K562 (cell line): ENCODE data around the gene HOXB3. TPM values are rescaled to one million over a fixed set of nuclear protein-coding genes. Genes with fewer than 3 reads are reported as not detected.

Experiments
- ARHGAP35 ChIP-seq: fragments of 450-650 bp; IDR thresholded peaks from 2 replicates; pipeline ENCODE4 v1.6.1; 2018; ENCODE audit not compliant: partially characterized antibody
- ATF4 ChIP-seq: fragments of 450-650 bp; formaldehyde crosslinking; IDR thresholded peaks from 2 replicates; pipeline ENCODE4 v1.4.0; 2022; ENCODE audit warnings: mild to moderate bottlenecking, moderate library complexity
- FOXA3 ChIP-seq, 2 experiments: fragments of 450-650 bp in 1 of 2; sonication (generic) in 1 of 2; formaldehyde crosslinking; IDR thresholded peaks in 1 of 2; conservative IDR thresholded peaks in 1 of 2; 2 replicates each; pipeline versions ENCODE4 v1.4.0 to v1.8.0; 2020 to 2022; ENCODE audit warnings: mild to moderate bottlenecking in 2 of 2, missing genetic modification reagents in 1 of 2
- MLLT1 ChIP-seq, 2 experiments: fragments of 450-650 bp; IDR thresholded peaks; 2 replicates each; pipeline ENCODE4 v1.6.1; 2016
- NFIC ChIP-seq: fragments of 450-650 bp; IDR thresholded peaks from 2 replicates; pipeline ENCODE4 v1.6.1; 2017; ENCODE audit warnings: mild to moderate bottlenecking, inconsistent platforms
- PTRF ChIP-seq: fragments of 450-650 bp; IDR thresholded peaks from 2 replicates; pipeline ENCODE4 v1.6.1; 2016; ENCODE audit warnings: mild to moderate bottlenecking, missing genetic modification characterization, missing compliant biosample characterization
- ZNF212 ChIP-seq: fragments of 450-650 bp; formaldehyde crosslinking; IDR thresholded peaks from 2 replicates; pipeline ENCODE4 v1.4.0; 2020; ENCODE audit warnings: mild to moderate bottlenecking
- ZNF592 ChIP-seq: fragments of 450-650 bp; IDR thresholded peaks from 2 replicates; pipeline ENCODE4 v1.6.1; 2017; ENCODE audit warnings: antibody characterized with exemption, mild to moderate bottlenecking
- ZZZ3 ChIP-seq: fragments of 450-650 bp; IDR thresholded peaks from 2 replicates; pipeline ENCODE4 v1.6.1; 2016; ENCODE audit warnings: antibody characterized with exemption, mild to moderate bottlenecking, moderate library complexity
- polyA plus RNA-seq, 8 experiments: library from polyadenylated mRNA; depleted of rRNA in 4 of 8; stranded (reverse) in 5 of 8; unstranded in 3 of 8; fragments of >200 nt; fragmentation: Nextera tagmentation in 2 of 8; fragmentation: Illumina TruSeq in 1 of 8; extraction: Ambion mirVana in 2 of 8; extraction: Trizol in 1 of 8; gene quantifications; 2 replicates each; pipeline versions ENCODE4 v1.2.1 to v1.2.3, GENCODE V29; 2011 to 2014; ENCODE audit warnings: inconsistent platforms in 1 of 8, missing spikeins in 1 of 8
- total RNA-seq, 7 experiments: library from RNA; depleted of rRNA in 6 of 7; stranded (reverse); fragments of >200 nt in 6 of 7; fragmentation: Illumina TruSeq in 2 of 7; extraction: Trizol in 2 of 7; gene quantifications; 2 replicates each; pipeline versions ENCODE4 v1.2.1 to v1.2.3, GENCODE V29; 2011 to 2021; ENCODE audit warnings: low replicate concordance in 1 of 7
- TF ChIP-seq, protein P1 (sequence below): fragments of 200-600 bp; sonication (generic); IDR thresholded peaks from one replicate; pipeline ENCODE4 v1.6.1; 2012; ENCODE audit warnings: mild to moderate bottlenecking, low read depth, low read length, inconsistent platforms

Gene HOXB3
- total and polyA plus RNA-seq, 9 of the 15 experiments (the other 6 are each of a cell fraction or from before 2014, with no cell fraction given) = 2.4 to 41.3 (median 20.2) TPM

DNA sequence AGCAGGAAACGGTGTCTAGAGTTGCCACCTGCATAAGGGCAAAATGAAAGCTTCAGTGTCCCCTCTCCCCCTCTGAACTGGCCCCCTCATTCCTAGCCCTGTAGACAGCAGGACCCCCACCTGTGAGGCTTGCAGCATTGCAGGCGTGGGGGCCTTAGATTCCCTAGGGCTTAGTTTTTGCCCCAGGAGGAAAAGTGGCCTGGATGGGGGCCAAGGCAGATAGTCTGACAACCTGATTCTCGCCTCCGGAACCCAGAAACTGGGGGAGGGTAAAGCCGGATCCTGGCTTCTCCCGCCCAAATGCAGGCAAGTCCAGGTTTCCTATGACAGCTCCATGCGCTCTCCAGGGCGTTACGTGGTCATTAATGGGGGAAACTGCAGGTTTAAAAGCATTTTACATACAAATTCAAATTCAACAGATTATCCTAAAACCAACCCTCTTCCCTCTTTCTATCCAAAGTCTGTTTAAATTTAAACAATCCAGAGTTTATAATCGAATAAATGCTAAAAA is 15.4 kb upstream of the HOXB3 start (continued):
- TF ChIP-seq ZNF592 (peak; percentile 23; the same call in 1 of the 2 replicates), PTRF (no peak), ZNF212 (CRISPR knock-in tag) (no peak), ARHGAP35 (no peak), NFIC (peak; percentile 76), ZZZ3 (no peak), MLLT1 (IDR thresholded peaks at IDR 0.05) (no peak), FOXA3 (CRISPR knock-in tag; conservative IDR thresholded peaks at IDR 0.05 in 1 of 2, IDR thresholded peaks at IDR 0.05 in 1 of 2) (no peak), ATF4 (CRISPR knock-in tag) (no peak)
- TF ChIP-seq, protein P1, sequence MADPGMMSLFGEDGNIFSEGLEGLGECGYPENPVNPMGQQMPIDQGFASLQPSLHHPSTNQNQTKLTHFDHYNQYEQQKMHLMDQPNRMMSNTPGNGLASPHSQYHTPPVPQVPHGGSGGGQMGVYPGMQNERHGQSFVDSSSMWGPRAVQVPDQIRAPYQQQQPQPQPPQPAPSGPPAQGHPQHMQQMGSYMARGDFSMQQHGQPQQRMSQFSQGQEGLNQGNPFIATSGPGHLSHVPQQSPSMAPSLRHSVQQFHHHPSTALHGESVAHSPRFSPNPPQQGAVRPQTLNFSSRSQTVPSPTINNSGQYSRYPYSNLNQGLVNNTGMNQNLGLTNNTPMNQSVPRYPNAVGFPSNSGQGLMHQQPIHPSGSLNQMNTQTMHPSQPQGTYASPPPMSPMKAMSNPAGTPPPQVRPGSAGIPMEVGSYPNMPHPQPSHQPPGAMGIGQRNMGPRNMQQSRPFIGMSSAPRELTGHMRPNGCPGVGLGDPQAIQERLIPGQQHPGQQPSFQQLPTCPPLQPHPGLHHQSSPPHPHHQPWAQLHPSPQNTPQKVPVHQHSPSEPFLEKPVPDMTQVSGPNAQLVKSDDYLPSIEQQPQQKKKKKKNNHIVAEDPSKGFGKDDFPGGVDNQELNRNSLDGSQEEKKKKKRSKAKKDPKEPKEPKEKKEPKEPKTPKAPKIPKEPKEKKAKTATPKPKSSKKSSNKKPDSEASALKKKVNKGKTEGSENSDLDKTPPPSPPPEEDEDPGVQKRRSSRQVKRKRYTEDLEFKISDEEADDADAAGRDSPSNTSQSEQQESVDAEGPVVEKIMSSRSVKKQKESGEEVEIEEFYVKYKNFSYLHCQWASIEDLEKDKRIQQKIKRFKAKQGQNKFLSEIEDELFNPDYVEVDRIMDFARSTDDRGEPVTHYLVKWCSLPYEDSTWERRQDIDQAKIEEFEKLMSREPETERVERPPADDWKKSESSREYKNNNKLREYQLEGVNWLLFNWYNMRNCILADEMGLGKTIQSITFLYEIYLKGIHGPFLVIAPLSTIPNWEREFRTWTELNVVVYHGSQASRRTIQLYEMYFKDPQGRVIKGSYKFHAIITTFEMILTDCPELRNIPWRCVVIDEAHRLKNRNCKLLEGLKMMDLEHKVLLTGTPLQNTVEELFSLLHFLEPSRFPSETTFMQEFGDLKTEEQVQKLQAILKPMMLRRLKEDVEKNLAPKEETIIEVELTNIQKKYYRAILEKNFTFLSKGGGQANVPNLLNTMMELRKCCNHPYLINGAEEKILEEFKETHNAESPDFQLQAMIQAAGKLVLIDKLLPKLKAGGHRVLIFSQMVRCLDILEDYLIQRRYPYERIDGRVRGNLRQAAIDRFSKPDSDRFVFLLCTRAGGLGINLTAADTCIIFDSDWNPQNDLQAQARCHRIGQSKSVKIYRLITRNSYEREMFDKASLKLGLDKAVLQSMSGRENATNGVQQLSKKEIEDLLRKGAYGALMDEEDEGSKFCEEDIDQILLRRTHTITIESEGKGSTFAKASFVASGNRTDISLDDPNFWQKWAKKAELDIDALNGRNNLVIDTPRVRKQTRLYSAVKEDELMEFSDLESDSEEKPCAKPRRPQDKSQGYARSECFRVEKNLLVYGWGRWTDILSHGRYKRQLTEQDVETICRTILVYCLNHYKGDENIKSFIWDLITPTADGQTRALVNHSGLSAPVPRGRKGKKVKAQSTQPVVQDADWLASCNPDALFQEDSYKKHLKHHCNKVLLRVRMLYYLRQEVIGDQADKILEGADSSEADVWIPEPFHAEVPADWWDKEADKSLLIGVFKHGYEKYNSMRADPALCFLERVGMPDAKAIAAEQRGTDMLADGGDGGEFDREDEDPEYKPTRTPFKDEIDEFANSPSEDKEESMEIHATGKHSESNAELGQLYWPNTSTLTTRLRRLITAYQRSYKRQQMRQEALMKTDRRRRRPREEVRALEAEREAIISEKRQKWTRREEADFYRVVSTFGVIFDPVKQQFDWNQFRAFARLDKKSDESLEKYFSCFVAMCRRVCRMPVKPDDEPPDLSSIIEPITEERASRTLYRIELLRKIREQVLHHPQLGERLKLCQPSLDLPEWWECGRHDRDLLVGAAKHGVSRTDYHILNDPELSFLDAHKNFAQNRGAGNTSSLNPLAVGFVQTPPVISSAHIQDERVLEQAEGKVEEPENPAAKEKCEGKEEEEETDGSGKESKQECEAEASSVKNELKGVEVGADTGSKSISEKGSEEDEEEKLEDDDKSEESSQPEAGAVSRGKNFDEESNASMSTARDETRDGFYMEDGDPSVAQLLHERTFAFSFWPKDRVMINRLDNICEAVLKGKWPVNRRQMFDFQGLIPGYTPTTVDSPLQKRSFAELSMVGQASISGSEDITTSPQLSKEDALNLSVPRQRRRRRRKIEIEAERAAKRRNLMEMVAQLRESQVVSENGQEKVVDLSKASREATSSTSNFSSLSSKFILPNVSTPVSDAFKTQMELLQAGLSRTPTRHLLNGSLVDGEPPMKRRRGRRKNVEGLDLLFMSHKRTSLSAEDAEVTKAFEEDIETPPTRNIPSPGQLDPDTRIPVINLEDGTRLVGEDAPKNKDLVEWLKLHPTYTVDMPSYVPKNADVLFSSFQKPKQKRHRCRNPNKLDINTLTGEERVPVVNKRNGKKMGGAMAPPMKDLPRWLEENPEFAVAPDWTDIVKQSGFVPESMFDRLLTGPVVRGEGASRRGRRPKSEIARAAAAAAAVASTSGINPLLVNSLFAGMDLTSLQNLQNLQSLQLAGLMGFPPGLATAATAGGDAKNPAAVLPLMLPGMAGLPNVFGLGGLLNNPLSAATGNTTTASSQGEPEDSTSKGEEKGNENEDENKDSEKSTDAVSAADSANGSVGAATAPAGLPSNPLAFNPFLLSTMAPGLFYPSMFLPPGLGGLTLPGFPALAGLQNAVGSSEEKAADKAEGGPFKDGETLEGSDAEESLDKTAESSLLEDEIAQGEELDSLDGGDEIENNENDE = no peak
